Measurements from ENCODE around the gene C2orf72.

- TF ChIP-seq POLR2A (IDR thresholded peaks at IDR 0.05), result no peak
- TF ChIP-seq CTCF (IDR thresholded peaks at IDR 0.05), result no peak
Observed at GRCh38 chr2:230989731-230990130, 47.6 kb upstream of the C2orf72 start.
